ENCODE results near the gene KCNMA1. TPM values are rescaled to one million over a fixed set of nuclear protein-coding genes. Genes with fewer than 3 reads are reported as not detected.

KCNMA1 gene
- total RNA-seq, 2 donors from 2014 or later = 5.9 to 9.3 TPM

DNA sequence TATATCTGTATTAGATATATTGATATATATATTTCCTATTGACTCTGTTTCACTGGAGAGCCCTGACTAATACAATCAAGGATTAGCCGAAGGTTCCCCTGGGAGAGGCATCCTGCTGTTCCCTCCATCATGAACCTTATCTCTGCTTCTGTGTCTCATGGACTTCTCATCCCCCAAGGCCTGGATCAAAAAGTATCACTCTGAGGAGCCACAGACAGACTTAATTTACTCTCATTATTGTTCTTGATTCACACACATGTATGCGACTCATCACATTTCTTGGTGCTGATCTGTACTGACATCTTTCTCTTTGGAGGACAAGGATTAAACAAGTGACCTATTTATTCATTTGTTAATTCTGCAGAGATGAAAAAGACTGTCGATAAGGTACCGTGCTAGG lies 550.2 kb downstream of the KCNMA1 start:
- H3K4me3 ChIP-seq = no peak overlapping the region
- no peak overlapping the region for H3K27ac ChIP-seq
- ATAC-seq (no peak), DNase-seq (no peak)
- WGBS, 2 donors = 97 to 99% methylated on average over 4 of the region's 4 CpGs
- no peaks in the 10 kb centered on the region for H3K4me1 ChIP-seq
- no peaks in the 10 kb centered on the region for H3K27me3 ChIP-seq
- TF ChIP-seq, protein P1, sequence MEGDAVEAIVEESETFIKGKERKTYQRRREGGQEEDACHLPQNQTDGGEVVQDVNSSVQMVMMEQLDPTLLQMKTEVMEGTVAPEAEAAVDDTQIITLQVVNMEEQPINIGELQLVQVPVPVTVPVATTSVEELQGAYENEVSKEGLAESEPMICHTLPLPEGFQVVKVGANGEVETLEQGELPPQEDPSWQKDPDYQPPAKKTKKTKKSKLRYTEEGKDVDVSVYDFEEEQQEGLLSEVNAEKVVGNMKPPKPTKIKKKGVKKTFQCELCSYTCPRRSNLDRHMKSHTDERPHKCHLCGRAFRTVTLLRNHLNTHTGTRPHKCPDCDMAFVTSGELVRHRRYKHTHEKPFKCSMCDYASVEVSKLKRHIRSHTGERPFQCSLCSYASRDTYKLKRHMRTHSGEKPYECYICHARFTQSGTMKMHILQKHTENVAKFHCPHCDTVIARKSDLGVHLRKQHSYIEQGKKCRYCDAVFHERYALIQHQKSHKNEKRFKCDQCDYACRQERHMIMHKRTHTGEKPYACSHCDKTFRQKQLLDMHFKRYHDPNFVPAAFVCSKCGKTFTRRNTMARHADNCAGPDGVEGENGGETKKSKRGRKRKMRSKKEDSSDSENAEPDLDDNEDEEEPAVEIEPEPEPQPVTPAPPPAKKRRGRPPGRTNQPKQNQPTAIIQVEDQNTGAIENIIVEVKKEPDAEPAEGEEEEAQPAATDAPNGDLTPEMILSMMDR (IDR thresholded peaks at IDR 0.05) = no peak
- TF ChIP-seq POLR2A (IDR thresholded peaks at IDR 0.05) = no peak
- intact Hi-C loops (cut with DNase I) = no loop called here
- H3K9me3 ChIP-seq = no peaks in the 10 kb centered on the region
- no peaks in the 10 kb centered on the region for H3K36me3 ChIP-seq (replicated peaks in 1 of 2; ENCODE audit: insufficient read depth in 1 of 2, low read depth in 2 of 2)

DNA sequence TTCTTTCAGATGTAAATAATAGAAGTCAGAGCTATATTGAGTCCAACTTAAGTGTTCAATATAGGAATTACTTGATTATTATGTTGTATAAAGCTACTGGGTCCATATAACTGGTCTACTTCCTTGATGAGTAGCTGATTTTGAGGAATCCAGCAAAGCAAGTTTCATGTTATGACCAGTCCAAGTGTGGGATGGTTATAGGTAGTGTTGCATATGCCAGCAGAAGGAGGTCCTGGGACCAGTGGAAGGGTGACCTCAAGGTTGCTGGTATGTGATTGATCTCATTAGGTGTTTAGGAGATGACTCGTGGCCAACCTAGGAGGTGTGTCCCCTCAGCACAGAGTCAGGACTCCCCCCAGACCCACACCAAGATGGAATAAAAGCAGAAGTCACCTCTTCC lies 551.5 kb downstream of the KCNMA1 start:
- Histone ChIP-seq H3K27ac (no peak overlapping the region), H3K4me3 (no peak overlapping the region), H3K4me1 (no peaks in the 10 kb centered on the region), H3K9me3 (no peaks in the 10 kb centered on the region), H3K36me3 (replicated peaks in 1 of 2; ENCODE audit: insufficient read depth in 1 of 2, low read depth in 2 of 2) (no peaks in the 10 kb centered on the region), H3K27me3 (no peaks in the 10 kb centered on the region)
- no peak for ATAC-seq
- TF ChIP-seq POLR2A (IDR thresholded peaks at IDR 0.05) = no peak
- TF ChIP-seq, protein P1 (IDR thresholded peaks at IDR 0.05) = no peak
- intact Hi-C loops (cut with DNase I) = no loop called here
- 84 to 86% methylated on average over 1 of the region's 1 CpG for WGBS, 2 donors
- no peak for DNase-seq

DNA sequence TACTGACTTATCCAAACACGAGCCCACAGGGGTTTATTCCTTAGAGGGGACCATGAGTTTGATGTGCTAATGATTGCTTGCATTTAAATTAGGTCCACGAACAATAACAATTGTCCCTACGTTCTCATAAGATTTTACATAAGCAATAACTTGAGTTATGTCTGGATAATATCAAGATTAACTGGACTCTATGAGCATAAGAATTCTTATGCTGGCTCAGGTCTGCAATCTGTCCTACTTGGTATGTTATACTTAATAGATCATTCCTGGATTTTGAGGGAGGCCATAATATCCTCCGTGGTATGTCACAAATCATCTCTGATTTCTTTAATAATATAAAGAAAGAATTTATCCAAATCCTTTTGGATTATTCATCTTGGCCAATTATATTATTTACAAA lies 552.3 kb downstream of the KCNMA1 start:
- ATAC-seq = no peak
- H3K27ac ChIP-seq = no peak overlapping the region
- no peak for DNase-seq
- 83 to 84% methylated on average over 4 of the region's 4 CpGs for WGBS, 2 donors
- H3K4me3 ChIP-seq = no peak overlapping the region
- H3K4me1 ChIP-seq = no peaks in the 10 kb centered on the region
- TF ChIP-seq, protein P1 (IDR thresholded peaks at IDR 0.05) = no peak
- no peak for TF ChIP-seq POLR2A (IDR thresholded peaks at IDR 0.05)
- no peaks in the 10 kb centered on the region for H3K27me3 ChIP-seq
- H3K36me3 ChIP-seq (replicated peaks in 1 of 2; ENCODE audit: insufficient read depth in 1 of 2, low read depth in 2 of 2) = no peaks in the 10 kb centered on the region
- H3K9me3 ChIP-seq = no peaks in the 10 kb centered on the region
- intact Hi-C loops (cut with DNase I) = no loop called here

DNA sequence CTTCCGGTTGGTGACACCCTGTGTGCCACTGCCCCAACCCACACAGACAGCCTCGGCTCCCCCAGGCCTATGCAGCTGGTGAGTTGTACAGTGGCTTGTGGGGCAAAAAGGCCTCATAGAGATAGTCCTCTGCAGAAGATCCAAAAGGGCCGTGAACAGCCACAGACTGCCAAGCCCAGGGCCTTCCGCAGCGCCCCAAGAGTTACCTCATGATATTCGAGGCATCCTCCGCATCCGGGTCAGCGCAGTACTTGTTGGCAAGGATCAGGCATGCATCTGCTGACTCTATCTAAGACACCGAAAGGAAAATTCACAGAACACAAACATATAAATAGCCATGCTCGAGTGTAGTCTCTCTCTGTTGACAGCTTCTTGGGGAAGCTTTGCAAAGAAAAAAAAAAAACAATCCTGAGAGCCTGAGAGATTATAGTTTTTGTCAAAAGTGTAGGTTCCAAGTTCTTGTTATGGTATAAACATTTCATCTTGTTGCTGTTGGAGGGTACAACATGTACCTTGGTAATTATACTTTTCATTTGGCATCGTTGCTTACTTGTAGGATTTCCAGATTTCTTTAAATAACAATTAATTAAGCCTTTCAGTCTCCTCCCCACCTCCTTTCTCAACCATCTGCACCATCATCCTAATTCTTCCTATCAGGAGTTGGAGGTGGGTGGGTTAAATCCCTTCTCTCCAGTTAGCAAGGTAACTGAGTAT lies 553.0 kb downstream of the KCNMA1 start:
- Histone ChIP-seq H3K36me3 (replicated peaks in 1 of 2; ENCODE audit: insufficient read depth in 1 of 2, low read depth in 2 of 2) (no peaks in the 10 kb centered on the region), H3K9me3 (no peaks in the 10 kb centered on the region), H3K4me3 (no peak overlapping the region), H3K27me3 (no peaks in the 10 kb centered on the region), H3K4me1 (no peaks in the 10 kb centered on the region), H3K27ac (no peak overlapping the region)
- 75 to 88% methylated on average over 12 of the region's 12 CpGs for WGBS, 2 donors
- no peak for ATAC-seq
- TF ChIP-seq, protein P1 (IDR thresholded peaks at IDR 0.05) = no peak
- no peak for TF ChIP-seq POLR2A (IDR thresholded peaks at IDR 0.05)
- no peak for DNase-seq
- intact Hi-C loops (cut with DNase I) = no loop called here
